SIG-M5 (cell line): ENCODE results near the gene NR1I3.

Source experiments
- DNase-seq: peaks from one replicate; lab custom pipeline; 2025; lab: John Stamatoyannopoulos, UW

NR1I3 gene

DNA sequence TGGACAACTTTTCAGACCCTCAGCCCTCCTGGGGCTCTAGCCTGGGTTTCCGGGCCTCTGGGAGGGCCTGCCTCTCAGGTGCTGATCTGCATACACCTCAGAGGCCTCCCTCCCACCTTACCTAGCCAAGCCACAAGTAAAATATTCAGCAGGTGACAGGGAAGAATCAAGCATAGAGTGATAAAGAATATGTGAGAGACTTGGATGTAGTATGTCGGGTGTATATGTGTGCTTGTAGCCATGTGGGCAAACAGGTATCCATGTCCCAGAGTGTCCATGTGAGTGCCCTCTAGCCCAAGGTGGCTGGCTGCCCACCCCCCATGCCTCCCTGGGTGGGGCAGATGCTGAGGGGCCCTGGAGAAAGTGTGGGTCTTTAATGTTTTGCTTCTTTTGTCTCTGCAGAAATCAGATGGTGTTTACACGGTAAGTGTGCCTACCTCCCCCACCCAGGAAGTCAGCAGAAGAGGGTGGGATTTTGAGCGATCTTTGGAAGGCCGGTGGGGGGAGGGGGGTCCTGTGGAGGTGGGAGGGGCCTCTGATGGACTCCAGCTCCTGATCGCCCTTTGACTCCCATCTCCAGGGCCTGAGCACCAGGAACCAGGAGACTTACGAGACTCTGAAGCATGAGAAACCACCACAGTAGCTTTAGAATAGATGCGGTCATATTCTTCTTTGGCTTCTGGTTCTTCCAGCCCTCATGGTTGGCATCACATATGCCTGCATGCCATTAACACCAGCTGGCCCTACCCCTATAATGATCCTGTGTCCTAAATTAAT, 19.5 kb downstream of the NR1I3 start:
- DNase-seq: no peak

DNA sequence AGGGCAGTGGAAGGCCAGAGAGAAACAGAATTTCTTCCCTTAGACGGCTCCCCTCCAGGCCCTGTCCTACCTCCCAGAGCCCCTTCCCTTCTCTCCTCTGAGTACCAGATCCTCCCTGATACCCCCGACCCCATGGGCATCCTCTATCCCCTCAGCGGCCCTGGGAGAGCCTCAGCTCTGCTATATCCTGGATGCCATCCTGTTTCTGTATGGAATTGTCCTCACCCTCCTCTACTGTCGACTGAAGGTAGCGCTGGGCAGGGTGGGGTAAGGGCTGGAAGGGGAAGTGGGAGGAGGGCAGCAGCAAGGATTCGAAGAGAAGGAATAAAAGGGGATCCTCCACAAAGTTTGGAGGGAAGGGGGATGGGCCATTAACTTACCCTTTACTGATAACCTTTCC, 20.2 kb downstream of the NR1I3 start:
- no peak for DNase-seq

DNA sequence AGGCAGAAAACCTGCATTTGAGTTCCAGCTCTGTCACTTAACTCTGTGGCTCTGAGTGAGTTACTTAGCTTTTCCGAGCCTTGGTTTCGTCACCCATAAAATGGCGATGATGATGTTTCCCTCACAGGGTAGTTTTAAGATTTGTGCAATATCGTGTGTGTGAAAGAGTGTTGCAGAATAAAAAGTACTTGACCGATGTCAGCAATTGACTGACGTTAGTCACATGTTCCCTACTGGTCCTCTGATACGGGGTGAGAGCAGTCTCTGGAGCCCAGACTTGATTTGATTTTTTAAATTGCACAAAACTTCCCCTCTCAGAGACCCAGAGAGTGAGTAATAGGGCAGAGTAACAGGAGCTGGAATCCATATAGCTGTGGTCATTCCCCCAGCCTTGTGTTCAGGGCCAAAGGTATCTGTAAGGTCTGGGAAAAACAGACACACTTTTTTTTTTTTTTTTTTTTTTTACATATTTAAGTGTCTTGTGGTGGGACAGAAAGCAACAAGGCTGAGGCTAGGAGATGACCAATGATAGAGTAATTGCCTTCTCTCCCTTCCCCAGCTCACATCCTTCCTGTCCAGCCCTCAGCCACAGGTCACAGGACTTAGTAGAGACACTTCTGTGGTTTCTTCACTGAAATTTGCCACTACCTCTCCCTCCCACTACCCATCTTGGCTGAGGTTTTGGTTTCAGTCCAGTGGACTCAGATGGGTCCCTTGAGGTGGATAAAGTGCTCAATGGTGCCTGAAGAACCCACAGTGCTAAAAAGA, 20.9 kb downstream of the NR1I3 start:
- peak; percentile 93 for DNase-seq

DNA sequence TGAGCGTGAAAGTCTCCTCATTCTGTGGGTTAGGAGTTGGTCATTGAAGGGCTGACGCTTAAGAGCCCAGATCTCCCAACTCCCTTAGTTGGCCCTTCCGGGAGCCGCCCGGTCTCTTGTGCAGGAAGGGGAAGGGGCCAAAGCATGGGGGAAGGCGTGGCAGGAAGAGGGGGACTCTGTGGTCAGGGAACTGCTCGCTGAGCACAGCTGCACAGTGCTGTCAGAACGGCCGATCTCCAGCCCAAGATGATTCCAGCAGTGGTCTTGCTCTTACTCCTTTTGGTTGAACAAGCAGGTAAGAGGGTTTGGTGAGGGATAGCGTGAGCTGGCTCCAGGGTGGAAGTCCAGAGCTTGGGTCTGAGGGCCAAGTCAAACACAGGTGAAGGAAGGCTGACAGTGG, 22.9 kb downstream of the NR1I3 start, which contains the start of gene FCER1G:
Gene FCER1G, plus strand, starts transcription at position 220 of the 400 bp plus-strand sequence. Its CDS starts 27 bp downstream, at position 247.
- no peak for DNase-seq

DNA sequence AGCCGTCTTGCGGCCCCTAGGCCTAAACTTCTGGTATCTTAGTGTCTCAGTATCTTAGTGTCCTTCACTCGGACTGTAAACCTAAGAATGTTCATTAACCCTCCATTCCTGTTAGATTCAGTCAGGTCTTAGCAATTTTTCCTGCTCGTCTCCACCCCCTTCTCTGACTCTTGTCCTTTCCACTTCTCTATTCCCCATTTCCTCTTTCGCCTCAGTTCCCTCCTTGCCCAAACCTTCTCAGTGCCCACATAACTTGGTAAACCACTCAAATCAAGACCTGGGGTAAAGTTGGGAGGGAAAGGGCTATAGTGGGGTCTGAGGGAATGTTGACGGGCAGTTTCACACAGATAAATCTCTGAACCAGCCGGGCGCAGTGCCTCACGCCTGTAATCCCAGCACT, 23.6 kb downstream of the NR1I3 start:
- DNase-seq: no peak

DNA sequence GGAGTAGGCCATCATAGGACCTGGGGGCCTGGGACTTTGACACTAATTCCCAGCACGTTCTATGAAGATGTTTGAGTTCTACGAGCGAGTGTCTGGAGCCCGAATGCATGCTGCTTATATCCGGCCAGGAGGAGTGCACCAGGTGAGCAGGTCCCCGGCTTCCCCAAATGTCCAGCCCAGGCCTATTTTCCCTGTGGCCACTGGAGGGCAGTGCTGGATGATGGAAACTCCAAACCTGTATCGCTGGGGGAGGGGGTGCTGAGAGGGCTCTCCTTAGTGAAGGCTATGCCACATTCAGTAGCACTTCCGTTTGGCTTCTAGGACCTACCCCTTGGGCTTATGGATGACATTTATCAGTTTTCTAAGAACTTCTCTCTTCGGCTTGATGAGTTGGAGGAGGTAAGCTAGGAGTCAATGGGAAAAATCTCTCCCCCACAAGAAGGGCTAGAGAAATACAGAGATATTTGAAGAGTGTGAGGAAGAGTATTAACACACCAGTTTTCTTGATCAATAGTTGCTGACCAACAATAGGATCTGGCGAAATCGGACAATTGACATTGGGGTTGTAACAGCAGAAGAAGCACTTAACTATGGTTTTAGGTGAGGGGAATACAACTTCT, 28.1 kb downstream of the NR1I3 start:
- no peak for DNase-seq

DNA sequence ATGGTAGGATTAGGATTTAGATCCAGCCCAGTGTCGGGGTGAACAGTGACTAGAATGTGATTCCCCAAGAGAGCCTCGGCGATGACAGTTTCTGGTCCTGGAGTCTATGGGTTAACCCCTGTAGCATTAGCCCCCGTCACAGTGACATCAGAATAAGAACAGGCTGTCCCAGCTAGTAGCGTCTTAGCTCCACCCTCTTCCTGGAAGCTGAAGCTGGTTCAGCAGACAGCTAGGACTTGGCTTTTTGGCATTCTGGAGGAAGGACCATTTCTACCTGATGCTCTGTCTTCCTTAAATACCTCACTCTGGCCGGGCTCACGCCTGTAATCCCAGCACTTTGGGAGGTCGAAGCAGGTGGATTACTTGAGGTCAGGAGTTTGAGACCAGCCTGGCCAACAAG, 30.8 kb downstream of the NR1I3 start:
- no peak for DNase-seq

DNA sequence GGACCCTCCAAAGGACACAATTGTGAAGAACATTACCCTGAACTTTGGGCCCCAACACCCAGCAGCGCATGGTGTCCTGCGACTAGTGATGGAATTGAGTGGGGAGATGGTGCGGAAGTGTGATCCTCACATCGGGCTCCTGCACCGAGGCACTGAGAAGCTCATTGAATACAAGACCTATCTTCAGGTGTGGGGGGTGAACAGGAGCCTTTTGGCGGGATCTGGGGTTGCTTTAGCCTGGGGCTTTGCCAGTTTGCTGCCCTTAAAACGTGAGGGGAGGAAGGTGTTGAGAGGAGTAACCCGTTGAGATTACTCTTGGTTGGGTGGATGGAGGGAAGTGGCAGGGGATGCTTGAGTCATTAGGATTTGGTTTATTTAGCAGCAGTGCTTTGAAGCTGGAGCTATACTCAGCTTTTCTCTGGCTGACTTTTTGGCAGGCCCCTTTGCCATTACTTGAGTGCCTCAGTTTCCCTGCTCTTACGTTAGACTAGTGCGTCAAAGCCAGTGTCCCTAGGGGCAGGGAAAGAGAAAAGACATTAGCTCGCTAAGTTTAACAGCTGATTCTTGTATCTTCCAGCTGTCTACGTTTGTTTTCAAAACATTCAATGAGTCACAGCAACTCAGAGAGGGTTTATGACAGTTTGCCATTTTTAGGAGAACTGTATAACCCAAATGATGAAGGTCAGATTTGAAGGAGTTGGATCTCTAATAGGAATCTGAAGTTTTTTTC, 31.4 kb downstream of the NR1I3 start:
- no peak for DNase-seq

DNA sequence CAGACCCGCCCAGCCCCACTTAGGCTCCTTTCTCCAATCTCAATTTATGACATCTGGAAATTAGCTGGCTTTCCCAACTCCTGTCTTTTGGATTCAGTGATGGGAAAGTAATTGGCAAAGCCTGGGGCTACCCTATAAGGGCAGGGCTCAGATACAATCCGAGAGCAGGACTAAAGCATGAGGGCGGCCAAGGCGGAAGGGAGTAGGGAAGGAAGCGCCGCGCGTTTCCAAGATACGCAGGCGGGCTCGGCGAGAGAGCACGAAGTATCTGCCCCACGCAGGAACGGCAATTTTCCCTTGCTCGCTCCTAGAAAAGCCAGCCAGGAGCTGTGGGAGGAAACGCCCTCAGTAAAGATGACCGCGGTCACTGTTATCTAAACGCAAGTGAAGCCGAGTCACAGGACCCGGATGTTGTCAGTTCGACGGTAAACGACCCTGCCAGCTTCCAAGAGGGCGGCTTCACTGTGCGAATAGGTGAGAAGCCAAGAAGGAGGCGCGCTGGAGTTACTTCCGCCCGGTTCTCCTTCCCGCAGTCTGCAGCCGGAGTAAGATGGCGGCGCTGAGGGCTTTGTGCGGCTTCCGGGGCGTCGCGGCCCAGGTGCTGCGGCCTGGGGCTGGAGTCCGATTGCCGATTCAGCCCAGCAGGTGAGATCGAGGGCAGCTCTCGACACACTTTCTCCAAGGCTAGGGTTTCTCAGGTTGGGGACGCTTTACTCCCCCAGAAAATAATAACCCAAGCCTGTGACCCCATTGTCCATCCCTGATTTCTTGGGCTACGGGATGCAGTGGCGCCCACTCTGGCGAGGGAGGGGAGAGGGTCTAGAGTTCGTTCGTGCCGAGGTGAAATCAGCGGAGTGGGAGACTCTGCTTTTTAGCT, 35.9 kb downstream of the NR1I3 start, which contains the start of gene NDUFS2:
Gene NDUFS2, plus strand, starts transcription at position 532 of the 877 bp plus-strand sequence. Its CDS starts 19 bp downstream, at position 551.
- DNase-seq: peak; percentile 99

DNA sequence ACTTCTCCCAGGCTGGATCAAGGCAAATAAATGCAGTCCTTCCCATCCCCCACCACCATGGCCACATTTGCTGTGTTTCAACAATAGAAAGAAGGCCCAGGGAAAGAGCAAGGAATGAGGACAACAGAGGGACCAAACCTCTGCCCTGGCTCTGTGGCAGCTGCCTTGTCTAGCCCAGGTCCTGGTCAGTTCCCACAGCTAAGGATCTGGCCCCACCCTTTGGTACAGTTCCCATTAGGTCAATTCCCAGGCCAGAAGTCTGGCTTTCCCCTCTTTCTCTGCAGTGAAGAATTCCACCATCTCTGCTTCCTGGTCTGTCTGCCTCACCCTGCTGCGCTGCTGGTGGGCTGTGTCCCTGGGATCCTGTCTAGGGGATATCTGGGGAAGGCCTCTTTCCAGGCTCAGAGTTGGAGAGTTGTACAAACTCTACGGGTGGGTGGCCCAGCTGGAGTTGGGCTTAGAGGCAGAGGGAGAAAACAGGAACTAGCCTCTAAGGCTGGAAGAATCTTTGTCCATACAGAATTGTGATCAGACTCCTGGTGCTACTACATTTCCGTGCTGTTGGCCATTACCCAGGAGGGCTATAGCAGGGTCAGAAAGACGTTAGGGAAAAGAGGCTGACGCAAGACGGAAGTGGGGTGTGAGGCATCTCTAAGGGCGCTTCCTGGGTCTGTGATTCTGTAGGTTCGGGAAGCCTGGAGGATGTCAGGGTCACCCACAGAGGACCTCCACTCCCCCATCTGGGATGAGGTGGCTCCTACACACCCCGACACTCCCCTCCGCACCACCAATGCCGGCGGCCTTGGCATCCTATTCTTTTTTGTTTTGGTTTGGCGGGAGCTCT, 36.8 kb downstream of the NR1I3 start:
- no peak for DNase-seq

DNA sequence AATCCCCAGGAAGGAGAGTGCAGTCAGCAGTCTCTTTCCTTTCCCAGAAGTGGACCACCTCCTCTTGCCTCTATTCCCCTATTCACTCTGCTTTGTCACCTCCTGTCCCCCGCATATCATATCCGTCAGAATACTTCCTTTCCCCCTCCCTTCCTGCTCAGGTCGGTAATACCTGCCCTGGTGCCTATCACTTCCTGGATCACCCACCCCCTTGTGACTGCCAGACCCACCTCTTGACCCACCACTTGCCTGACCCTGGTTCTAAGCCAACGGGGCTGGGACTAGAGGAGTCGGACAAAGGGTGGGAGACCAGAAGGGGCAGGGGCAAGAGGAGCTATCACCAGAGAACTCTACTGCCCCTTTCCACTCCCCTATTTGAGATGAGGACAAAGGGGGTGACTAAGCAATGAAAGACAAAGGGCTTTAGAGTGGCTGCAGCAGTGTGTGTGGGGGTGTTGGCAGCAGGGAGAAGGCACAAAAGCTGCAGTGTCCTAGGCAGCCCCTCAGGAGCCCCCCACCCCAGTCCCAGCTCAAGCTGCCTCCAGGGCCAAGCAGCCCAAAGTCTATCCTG, 37.5 kb downstream of the NR1I3 start:
- no peak for DNase-seq

DNA sequence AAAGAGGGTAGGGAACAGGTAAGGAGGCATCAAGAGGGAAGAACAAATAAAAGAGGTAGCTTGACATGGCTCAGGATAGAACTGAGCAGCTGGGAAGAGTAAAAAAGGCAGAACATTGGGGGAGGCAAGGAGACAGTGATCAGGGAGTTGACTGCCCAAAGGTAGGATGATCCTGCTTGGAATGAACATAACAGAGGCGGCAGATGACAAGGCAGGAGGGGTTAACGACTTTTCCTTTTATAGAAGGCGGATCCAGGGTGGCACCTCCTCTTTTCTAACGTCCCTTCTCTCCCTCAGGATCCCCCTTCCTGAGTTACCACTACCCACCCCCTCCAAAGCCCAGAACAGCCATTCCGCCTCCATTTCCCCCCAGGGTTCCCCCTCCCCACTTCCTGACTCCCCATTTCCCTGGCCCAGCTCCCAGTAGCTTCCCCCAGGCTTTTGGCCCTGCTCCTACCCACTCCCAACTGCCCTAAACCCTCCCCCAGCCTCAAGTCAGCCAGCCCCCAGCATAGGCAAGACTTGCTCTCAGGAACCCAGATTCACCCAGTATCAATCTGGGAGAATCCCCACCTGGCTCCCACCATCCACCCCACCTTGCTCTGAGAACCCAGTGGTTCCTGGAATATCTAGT, 38.4 kb downstream of the NR1I3 start:
- DNase-seq: no peak

DNA sequence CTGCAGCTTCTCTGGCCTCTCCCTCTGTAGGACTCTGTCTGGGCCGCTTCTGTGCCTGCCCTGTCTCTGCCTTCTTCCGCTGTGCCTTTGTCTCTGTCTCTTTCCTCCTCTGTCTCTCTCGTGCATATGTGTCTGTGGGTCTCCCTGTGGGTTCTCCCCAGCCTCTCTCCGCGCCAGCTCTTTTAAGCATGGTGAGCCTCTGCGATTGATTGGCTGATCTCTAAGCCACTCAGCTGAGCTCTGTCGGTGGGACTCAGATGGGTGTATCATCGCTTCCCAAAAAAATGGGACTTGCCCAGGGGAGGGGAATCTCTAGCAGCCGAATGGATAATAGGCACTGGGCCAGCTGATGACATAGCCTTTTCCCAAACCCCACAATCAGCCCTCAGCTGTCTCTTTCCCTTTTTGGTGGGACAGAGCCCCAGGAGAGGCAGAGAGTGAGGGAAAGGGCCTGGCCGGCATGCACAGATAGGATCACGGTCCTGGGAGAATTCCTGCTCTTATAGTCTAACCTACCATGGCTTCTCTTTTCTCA, 39.0 kb downstream of the NR1I3 start, which contains the start of gene ADAMTS4:
Gene ADAMTS4, minus strand, starts transcription at position 158 of the 535 bp plus-strand sequence. CDS start 427 bp downstream, outside the sequence.
- DNase-seq: no peak

DNA sequence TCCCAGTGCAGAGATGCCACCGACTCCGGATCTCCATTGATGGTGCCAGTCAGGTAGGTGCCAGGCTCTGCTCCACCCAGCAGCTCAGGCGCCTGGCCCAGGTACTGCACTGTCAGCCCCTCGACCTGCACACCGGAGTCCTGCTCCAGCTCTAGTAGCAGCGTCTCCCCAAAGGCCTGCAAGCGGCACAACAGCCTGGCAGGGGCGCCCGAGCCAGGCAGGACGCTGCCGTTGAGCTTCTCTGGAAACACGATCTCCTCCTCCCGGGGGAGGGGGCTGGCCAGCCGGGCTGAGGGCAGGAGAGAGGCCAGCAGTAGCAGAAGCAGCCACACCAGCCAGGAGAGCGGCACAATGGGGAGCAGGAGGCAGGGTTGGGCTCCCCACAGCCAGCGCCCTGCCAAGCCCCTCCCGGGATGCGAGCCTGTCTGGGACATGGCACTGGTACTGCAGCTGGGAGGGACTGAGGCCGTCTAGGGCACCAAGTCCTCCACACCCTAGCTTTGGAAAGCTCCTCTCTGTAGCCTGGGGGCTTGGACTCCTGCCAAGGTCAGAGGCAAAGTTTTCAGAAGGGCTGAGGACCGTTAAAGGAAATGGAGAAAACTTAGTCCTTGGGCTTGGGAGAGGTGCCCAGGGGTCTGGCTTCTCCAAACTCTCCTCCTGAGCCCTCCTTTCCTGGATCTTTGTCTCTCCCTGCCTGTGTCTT, 39.7 kb downstream of the NR1I3 start:
- DNase-seq: no peak

DNA sequence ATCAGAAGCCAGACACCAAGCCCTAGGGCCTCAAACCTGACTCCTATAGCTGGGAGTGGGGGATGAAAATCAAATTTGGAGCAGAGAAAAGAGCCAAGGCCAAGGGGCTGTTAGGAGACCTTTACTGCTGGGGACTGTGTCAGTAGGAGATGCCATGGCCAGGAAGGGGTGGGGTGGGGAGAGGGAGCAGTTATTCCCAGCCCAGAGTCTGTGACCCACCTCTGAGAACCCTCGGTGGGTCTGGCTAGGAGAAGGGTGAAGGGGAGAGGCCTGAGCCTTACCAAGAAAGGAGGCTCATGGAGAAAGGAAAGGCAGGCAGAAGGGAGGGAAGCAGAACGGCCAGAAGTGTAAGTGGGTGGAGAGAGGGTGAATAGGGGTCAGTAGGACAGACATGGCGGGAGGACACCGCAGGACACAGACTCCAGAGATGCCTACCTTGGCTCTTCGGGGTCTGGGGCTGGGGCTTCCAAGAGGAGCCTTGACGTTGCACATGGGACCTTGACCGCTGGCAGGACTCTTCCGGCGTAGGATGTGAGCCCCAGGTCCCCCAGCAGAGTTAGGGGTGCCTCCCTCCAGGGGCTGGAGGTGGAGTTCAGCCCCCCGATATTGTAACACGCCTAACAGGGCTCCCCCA, 40.3 kb downstream of the NR1I3 start:
- DNase-seq: no peak

DNA sequence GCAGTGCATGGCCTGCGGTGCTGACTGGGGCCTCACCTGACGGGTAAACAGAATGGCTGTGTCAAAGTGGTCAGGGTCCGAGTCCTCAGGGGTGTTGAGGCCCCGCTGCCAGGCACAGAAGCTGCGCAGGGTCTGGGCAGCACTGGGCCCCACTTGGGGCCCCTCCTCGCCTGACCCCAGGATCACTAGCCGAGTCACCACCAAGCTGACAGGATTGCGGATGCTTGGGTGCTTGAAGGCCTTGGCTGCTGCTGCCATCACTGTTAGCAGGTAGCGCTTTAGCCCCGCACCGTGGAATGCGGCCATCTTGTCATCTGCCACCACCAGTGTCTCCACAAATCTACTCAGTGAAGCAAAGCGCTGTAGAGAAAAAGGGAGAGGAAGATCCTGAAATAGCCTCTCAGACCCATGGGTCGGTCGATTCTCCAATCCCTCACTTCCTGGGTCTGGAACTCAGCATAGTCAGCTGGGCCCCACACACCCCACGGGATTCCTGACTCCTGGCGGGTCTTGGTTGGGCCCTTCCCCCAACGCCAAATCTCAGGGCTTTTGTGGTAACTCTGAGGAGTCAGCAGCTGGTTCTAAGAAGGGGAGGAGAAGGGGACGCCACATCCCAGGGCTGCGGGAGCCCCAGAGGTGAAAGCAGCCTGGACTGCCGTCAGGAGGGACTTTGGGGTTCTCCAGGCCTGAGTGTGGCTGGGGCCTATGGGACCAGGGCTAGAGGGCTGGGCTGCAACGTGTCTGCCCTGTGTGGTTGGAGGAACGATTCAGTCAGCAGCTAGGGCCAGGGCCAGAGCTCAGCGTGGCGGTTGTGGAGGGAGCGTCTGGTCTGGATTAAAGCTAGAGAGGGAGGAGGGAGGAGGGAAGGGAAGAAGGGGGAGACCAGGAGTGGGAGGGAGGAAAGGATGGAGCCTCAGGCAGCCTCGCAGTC, 41.2 kb downstream of the NR1I3 start:
- no peak for DNase-seq

DNA sequence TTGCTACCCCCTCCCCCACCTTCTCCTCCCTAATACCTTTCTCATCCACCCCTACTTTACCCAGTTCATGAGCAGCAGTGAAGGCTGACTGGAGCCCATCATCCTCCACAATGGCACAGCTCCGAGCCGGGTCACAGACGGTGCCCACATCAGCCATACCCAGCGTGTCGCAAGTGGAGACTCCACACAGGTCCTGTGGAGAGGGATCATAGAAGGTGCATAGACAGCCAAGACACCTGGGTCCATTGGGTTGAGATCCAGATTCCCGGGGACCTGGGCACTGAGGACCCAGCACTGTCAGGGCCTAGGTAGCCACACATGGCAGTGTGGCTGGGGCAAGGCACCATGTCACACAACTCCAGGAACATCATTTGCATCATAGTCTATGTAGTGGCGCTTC, 41.9 kb downstream of the NR1I3 start:
- DNase-seq: no peak
